ENCODE measurements around the gene CKS1B.

Gene CKS1B

GRCh38 chr1:154945962-154946850 is 28.3 kb upstream of the CKS1B start:
- DNase-seq: no peak

- no peak for DNase-seq
Observed at GRCh38 chr1:154948079-154948478, 26.4 kb upstream of the CKS1B start.

- no peak for DNase-seq
Observed at GRCh38 chr1:154951901-154952657, 22.4 kb upstream of the CKS1B start.

- no peak for DNase-seq
Observed at GRCh38 chr1:154952664-154953063, 21.8 kb upstream of the CKS1B start.

GRCh38 chr1:154953611-154954038 is 20.9 kb upstream of the CKS1B start:
- no peak for DNase-seq

GRCh38 chr1:154954541-154954940 is 19.9 kb upstream of the CKS1B start:
- DNase-seq: no peak

- DNase-seq: peak; percentile 29 to 30
Observed at GRCh38 chr1:154955039-154955717, 19.3 kb upstream of the CKS1B start.

- DNase-seq: peak; percentile 90 to 92
Observed at GRCh38 chr1:154955718-154956543, 18.6 kb upstream of the CKS1B start, which contains the start of gene PBXIP1. Gene PBXIP1, minus strand, starts transcription at chr1:154956099. Its CDS starts 2,378 bp downstream, at chr1:154953721.

GRCh38 chr1:154956544-154956941 is 17.9 kb upstream of the CKS1B start:
- no peak for DNase-seq

GRCh38 chr1:154957091-154957657 is 17.3 kb upstream of the CKS1B start:
- no peak for DNase-seq

- DNase-seq: no peak
Observed at GRCh38 chr1:154958036-154958435, 16.4 kb upstream of the CKS1B start.

GRCh38 chr1:154958681-154959425 is 15.6 kb upstream of the CKS1B start:
- no peak for DNase-seq

GRCh38 chr1:154959426-154959780 is 15.1 kb upstream of the CKS1B start:
- DNase-seq: no peak

GRCh38 chr1:154960446-154961136 is 13.9 kb upstream of the CKS1B start:
- DNase-seq: peak; percentile 35 to 67

GRCh38 chr1:154961207-154962155 is 13.0 kb upstream of the CKS1B start, which contains the start of gene PYGO2:
Gene PYGO2, minus strand, starts transcription at chr1:154961782. Its CDS starts 206 bp downstream, at chr1:154961576.
- peak; percentile 69 to 76 for DNase-seq

- DNase-seq: peak; percentile 54 to 56
Observed at GRCh38 chr1:154962156-154962749, 12.2 kb upstream of the CKS1B start.

- no peak for DNase-seq
Observed at GRCh38 chr1:154962795-154963330, 11.6 kb upstream of the CKS1B start.

- no peak for DNase-seq
Observed at GRCh38 chr1:154963643-154964042, 10.8 kb upstream of the CKS1B start.

- DNase-seq: no peak
Observed at GRCh38 chr1:154964359-154964758, 10.1 kb upstream of the CKS1B start.
